Measurements from ENCODE around the gene PI16.

Gene PI16

GRCh38 chr6:36944650-36945049 lies 9.9 kb upstream of the PI16 start:
- TF ChIP-seq CEBPB (IDR thresholded peaks at IDR 0.05) (no peak), TCF12 (IDR thresholded peaks at IDR 0.05; ENCODE audit: low read depth) (no peak), ZBTB7A (IDR thresholded peaks at IDR 0.05; ENCODE audit: low read depth) (no peak), TEAD4 (IDR thresholded peaks at IDR 0.05) (no peak), RAD21 (IDR thresholded peaks at IDR 0.05; ENCODE audit: low read depth) (no peak), FOXM1 (IDR thresholded peaks at IDR 0.05; ENCODE audit: borderline replicate concordance, low read depth) (no peak), NFIC (IDR thresholded peaks at IDR 0.05) (no peak), EP300 (IDR thresholded peaks at IDR 0.05; ENCODE audit: borderline replicate concordance) (no peak), EGR1 (IDR thresholded peaks at IDR 0.05) (no peak)
- TF ChIP-seq, protein P1, sequence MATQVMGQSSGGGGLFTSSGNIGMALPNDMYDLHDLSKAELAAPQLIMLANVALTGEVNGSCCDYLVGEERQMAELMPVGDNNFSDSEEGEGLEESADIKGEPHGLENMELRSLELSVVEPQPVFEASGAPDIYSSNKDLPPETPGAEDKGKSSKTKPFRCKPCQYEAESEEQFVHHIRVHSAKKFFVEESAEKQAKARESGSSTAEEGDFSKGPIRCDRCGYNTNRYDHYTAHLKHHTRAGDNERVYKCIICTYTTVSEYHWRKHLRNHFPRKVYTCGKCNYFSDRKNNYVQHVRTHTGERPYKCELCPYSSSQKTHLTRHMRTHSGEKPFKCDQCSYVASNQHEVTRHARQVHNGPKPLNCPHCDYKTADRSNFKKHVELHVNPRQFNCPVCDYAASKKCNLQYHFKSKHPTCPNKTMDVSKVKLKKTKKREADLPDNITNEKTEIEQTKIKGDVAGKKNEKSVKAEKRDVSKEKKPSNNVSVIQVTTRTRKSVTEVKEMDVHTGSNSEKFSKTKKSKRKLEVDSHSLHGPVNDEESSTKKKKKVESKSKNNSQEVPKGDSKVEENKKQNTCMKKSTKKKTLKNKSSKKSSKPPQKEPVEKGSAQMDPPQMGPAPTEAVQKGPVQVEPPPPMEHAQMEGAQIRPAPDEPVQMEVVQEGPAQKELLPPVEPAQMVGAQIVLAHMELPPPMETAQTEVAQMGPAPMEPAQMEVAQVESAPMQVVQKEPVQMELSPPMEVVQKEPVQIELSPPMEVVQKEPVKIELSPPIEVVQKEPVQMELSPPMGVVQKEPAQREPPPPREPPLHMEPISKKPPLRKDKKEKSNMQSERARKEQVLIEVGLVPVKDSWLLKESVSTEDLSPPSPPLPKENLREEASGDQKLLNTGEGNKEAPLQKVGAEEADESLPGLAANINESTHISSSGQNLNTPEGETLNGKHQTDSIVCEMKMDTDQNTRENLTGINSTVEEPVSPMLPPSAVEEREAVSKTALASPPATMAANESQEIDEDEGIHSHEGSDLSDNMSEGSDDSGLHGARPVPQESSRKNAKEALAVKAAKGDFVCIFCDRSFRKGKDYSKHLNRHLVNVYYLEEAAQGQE (IDR thresholded peaks at IDR 0.05; ENCODE audit: low read depth) = no peak
- TF ChIP-seq, protein P2, sequence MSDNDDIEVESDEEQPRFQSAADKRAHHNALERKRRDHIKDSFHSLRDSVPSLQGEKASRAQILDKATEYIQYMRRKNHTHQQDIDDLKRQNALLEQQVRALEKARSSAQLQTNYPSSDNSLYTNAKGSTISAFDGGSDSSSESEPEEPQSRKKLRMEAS (IDR thresholded peaks at IDR 0.05) = no peak
- TF ChIP-seq, protein P3, sequence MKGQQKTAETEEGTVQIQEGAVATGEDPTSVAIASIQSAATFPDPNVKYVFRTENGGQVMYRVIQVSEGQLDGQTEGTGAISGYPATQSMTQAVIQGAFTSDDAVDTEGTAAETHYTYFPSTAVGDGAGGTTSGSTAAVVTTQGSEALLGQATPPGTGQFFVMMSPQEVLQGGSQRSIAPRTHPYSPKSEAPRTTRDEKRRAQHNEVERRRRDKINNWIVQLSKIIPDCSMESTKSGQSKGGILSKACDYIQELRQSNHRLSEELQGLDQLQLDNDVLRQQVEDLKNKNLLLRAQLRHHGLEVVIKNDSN (IDR thresholded peaks at IDR 0.05) = no peak

DNA sequence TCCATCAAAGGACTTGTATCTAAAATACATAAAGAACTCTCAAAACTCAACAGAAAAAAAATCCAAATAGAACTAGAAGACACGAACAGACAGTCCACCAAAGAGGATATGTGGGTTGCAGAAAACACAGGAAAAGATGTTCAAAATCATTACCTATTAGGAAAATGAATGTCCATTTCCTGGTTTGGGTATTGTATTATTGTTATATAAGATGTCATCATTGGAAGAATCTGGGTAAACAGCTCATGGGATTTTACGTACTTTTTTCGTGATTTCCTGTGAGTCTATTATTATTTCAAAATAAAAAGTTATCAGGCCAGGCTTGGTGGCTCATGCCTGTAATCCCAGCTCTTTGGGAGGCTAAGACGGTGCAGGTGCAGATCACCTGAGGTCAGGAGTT lies 9.2 kb upstream of the PI16 start:
- TF ChIP-seq, protein P2 (IDR thresholded peaks at IDR 0.05) = no peak
- TF ChIP-seq CREB1 (IDR thresholded peaks at IDR 0.05; ENCODE audit: low read depth) (no peak), NFIC (IDR thresholded peaks at IDR 0.05) (no peak), CEBPB (IDR thresholded peaks at IDR 0.05) (no peak), YY1 (IDR thresholded peaks at IDR 0.05; ENCODE audit: low read depth) (no peak), TEAD4 (IDR thresholded peaks at IDR 0.05) (no peak), FOXM1 (IDR thresholded peaks at IDR 0.05; ENCODE audit: borderline replicate concordance, low read depth) (no peak), RAD21 (IDR thresholded peaks at IDR 0.05; ENCODE audit: low read depth) (no peak), ZBTB7A (IDR thresholded peaks at IDR 0.05; ENCODE audit: low read depth) (no peak), TCF12 (IDR thresholded peaks at IDR 0.05; ENCODE audit: low read depth) (no peak), EP300 (IDR thresholded peaks at IDR 0.05; ENCODE audit: borderline replicate concordance) (no peak), TAF1 (IDR thresholded peaks at IDR 0.05; ENCODE audit: low read depth) (no peak), EGR1 (IDR thresholded peaks at IDR 0.05) (no peak)
- TF ChIP-seq, protein P1 (IDR thresholded peaks at IDR 0.05; ENCODE audit: low read depth) = no peak
- TF ChIP-seq, protein P3 (IDR thresholded peaks at IDR 0.05) = no peak

DNA sequence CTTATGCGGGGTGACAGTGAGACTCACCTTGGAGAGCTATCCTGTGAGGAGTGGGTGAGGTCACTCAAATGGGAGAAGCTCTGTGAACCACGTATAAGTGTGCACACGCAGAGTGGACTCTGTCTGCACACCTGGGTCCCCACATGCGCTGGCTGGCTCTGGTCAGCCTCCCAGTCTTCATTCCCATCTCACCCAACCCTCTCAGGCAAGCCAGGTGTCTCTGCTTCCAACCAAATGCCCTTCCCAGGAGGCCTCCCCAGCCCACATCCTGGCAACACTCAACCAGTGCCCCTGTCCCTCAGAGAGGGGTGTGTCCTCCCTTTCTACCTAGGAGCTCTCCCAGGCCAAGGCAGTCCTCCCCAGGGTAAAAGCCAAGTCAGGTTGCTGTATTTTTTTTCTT lies 8.0 kb upstream of the PI16 start:
- TF ChIP-seq RAD21 (IDR thresholded peaks at IDR 0.05; ENCODE audit: low read depth) (no peak), CREB1 (IDR thresholded peaks at IDR 0.05; ENCODE audit: low read depth) (no peak), EP300 (IDR thresholded peaks at IDR 0.05; ENCODE audit: borderline replicate concordance) (no peak), NFIC (IDR thresholded peaks at IDR 0.05) (no peak), EGR1 (IDR thresholded peaks at IDR 0.05) (no peak), TEAD4 (IDR thresholded peaks at IDR 0.05) (no peak), CEBPB (IDR thresholded peaks at IDR 0.05) (no peak), FOXM1 (IDR thresholded peaks at IDR 0.05; ENCODE audit: borderline replicate concordance, low read depth) (no peak)
- TF ChIP-seq, protein P3 (IDR thresholded peaks at IDR 0.05) = no peak

DNA sequence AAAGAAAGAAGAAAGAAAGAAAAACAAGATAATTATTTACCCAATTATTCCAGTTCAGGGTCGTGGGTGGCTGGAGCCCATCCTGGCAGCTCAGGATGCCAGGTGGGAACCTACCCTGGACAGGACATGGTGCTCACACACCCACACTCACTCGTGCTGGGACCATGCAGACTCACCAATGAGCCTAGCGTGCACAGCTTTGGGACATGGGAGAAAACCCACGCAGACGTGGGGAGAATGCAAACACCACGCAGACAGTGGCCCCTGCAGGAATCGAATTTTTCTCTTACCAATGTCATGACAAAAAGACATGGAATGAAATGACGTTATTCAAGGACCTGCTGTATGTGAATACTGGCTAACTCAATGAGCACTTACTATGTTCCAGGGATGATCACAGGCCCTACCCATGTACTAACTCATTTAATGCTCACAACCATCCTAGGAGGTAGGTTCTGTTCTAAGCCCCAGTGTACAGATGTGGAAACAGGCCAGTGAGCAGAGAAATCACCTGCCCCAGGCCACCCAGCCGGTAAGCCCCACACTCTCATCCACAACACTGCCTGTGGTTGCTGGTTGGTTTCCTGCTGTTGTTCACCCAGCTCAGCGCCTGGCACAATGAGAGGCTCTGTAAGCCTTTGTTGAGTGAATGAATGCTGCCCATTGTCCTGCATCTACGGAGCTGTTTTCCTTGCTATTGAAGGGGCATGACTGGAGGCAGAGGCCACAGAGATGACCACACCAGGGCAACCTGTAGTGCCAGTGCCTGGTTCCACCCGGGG lies 6.8 kb upstream of the PI16 start:
- TF ChIP-seq NFIC (IDR thresholded peaks at IDR 0.05) (no peak), FOXM1 (IDR thresholded peaks at IDR 0.05; ENCODE audit: borderline replicate concordance, low read depth) (no peak), TAF1 (IDR thresholded peaks at IDR 0.05; ENCODE audit: low read depth) (no peak), CEBPB (IDR thresholded peaks at IDR 0.05) (no peak), CREB1 (IDR thresholded peaks at IDR 0.05; ENCODE audit: low read depth) (no peak), TEAD4 (IDR thresholded peaks at IDR 0.05) (no peak), EP300 (IDR thresholded peaks at IDR 0.05; ENCODE audit: borderline replicate concordance) (no peak), YY1 (IDR thresholded peaks at IDR 0.05; ENCODE audit: low read depth) (no peak), TCF12 (IDR thresholded peaks at IDR 0.05; ENCODE audit: low read depth) (no peak), ZBTB7A (IDR thresholded peaks at IDR 0.05; ENCODE audit: low read depth) (no peak), EGR1 (IDR thresholded peaks at IDR 0.05) (no peak), RAD21 (IDR thresholded peaks at IDR 0.05; ENCODE audit: low read depth) (no peak)
- TF ChIP-seq, protein P1 (IDR thresholded peaks at IDR 0.05; ENCODE audit: low read depth) = no peak
- TF ChIP-seq, protein P2 (IDR thresholded peaks at IDR 0.05) = no peak
